DOHH2 (cell line): ENCODE data around the gene PSMD3.
"Not testable (repeated sequence)": the region's sequence is repeated elsewhere in the genome, so short reads cannot be mapped to it uniquely, and the experiment has no call there.

Source experiments
- H3F3A ChIP-seq: fragments of 200-600 bp; sonication (generic), shearing (Covaris generic); 2 replicates; pipeline ENCODE4 v1.6.0; 2016; ENCODE audit warnings: antibody characterized with exemption, mild to moderate bottlenecking; ENCODE audit not compliant: control insufficient read depth, insufficient read depth
- H3K27ac ChIP-seq: fragments of 200-600 bp; sonication (generic); 2 replicates; pipeline ENCODE4 v1.5.1; 2014; ENCODE audit warnings: low read depth, mild to moderate bottlenecking, low read length, moderate library complexity
- H3K27me3 ChIP-seq: fragments of 200-600 bp; sonication (generic); 2 replicates; pipeline ENCODE4 v1.6.1; 2014; ENCODE audit warnings: mild to moderate bottlenecking, low read length, mixed read lengths; ENCODE audit not compliant: control insufficient read depth
- H3K36me3 ChIP-seq: fragments of 200-600 bp; sonication (generic); 2 replicates; pipeline ENCODE4 v1.6.1; 2014; ENCODE audit warnings: mild to moderate bottlenecking, low read length, moderate library complexity, mixed read lengths; ENCODE audit not compliant: control insufficient read depth
- H3K4me1 ChIP-seq: fragments of 200-600 bp; sonication (generic); 2 replicates; pipeline ENCODE4 v1.6.1; 2014; ENCODE audit warnings: mild to moderate bottlenecking, low read length, mixed read lengths; ENCODE audit not compliant: control insufficient read depth
- H3K4me2 ChIP-seq: fragments of 200-600 bp; sonication (generic); 2 replicates; pipeline ENCODE4 v1.6.0; 2014; ENCODE audit warnings: mild to moderate bottlenecking, low read length, moderate library complexity
- H3K4me3 ChIP-seq: fragments of 200-600 bp; sonication (generic); 2 replicates; pipeline ENCODE4 v1.5.1; 2014; ENCODE audit warnings: mild to moderate bottlenecking, low read length, mixed read lengths
- H3K79me2 ChIP-seq: fragments of 200-600 bp; sonication (generic); 2 replicates; pipeline ENCODE4 v1.6.1; 2014; ENCODE audit warnings: mild to moderate bottlenecking, low read length, mixed read lengths; ENCODE audit not compliant: control insufficient read depth
- H3K9me2 ChIP-seq: fragments of 200-600 bp; sonication (generic); replicated peaks from 2 replicates; pipeline ENCODE4 v1.6.1; 2014; ENCODE audit warnings: mild to moderate bottlenecking, low read length, mixed read lengths; ENCODE audit not compliant: control insufficient read depth
- H3K9me3 ChIP-seq: fragments of 200-600 bp; sonication (generic); 2 replicates; pipeline ENCODE4 v1.6.1; 2014; ENCODE audit warnings: antibody characterized with exemption, low read length, mixed read lengths; ENCODE audit not compliant: control insufficient read depth, insufficient read depth
- H4K20me1 ChIP-seq: fragments of 200-600 bp; sonication (generic); 2 replicates; pipeline ENCODE4 v1.6.0; 2014; ENCODE audit warnings: low read depth, mild to moderate bottlenecking, antibody characterized with exemption, low read length, moderate library complexity; ENCODE audit not compliant: control insufficient read depth, insufficient read depth
- EZH2phosphoT487 ChIP-seq: fragments of 200-600 bp; sonication (generic); IDR thresholded peaks from 2 replicates; pipeline ENCODE4 v1.6.1; 2017; ENCODE audit warnings: borderline replicate concordance, mild to moderate bottlenecking, antibody characterized with exemption, low read length, moderate library complexity, mixed read lengths
- TF ChIP-seq, protein P1 (sequence below): fragments of 200-600 bp; sonication (generic); IDR thresholded peaks from one replicate; pipeline ENCODE4 v1.5.1; 2014; ENCODE audit warnings: antibody characterized with exemption, mild to moderate bottlenecking, low read depth, low read length; ENCODE audit not compliant: poor library complexity, severe bottlenecking

The PSMD3 gene

DNA sequence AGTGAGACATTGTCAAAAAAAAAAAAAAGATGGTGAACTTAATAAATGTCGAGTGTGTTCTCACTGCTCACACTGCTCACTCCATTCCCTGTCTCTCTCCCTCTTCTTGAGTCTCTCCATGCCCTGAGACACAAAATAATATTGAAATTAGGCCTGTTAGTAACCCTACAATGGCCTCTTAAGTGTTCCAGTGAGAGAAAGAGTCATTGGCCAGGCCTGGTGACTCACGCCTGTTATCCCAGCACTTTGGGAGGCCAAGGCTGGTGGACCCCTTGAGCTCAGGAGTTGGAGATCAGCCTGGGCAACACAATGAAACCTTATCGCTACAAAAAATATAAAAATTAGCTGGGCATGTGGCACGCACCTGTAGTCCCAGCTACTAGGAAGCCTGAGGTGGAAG, 18.5 kb downstream of the PSMD3 start:
- H3K27me3 ChIP-seq, result no peaks in the 10 kb centered on the region
- no peaks in the 10 kb centered on the region for H4K20me1 ChIP-seq
- TF ChIP-seq EZH2phosphoT487, result no peak
- TF ChIP-seq, protein P1, sequence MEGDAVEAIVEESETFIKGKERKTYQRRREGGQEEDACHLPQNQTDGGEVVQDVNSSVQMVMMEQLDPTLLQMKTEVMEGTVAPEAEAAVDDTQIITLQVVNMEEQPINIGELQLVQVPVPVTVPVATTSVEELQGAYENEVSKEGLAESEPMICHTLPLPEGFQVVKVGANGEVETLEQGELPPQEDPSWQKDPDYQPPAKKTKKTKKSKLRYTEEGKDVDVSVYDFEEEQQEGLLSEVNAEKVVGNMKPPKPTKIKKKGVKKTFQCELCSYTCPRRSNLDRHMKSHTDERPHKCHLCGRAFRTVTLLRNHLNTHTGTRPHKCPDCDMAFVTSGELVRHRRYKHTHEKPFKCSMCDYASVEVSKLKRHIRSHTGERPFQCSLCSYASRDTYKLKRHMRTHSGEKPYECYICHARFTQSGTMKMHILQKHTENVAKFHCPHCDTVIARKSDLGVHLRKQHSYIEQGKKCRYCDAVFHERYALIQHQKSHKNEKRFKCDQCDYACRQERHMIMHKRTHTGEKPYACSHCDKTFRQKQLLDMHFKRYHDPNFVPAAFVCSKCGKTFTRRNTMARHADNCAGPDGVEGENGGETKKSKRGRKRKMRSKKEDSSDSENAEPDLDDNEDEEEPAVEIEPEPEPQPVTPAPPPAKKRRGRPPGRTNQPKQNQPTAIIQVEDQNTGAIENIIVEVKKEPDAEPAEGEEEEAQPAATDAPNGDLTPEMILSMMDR, result no peak
- H3K9me2 ChIP-seq, result no peaks in the 10 kb centered on the region
- no peak overlapping the region for H3K27ac ChIP-seq
- H3K36me3 ChIP-seq, result peaks cover 35% of the 10 kb centered on the region
- no peaks in the 10 kb centered on the region for H3K9me3 ChIP-seq
- no peak overlapping the region for H3K4me2 ChIP-seq
- no peaks in the 10 kb centered on the region for H3K4me1 ChIP-seq
- H3K4me3 ChIP-seq, result no peak overlapping the region
- H3F3A ChIP-seq, result peaks cover 3% of the 10 kb centered on the region; the same call in 1 of the 2 replicates
- no peaks in the 10 kb centered on the region for H3K79me2 ChIP-seq

GRCh38 chr17:40000161-40000560, 19.6 kb downstream of the PSMD3 start:
- no peak overlapping the region for H3K4me3 ChIP-seq
- peaks cover 24% of the 10 kb centered on the region for H3K36me3 ChIP-seq
- H3K4me2 ChIP-seq, result no peak overlapping the region
- H3K9me3 ChIP-seq, result no peaks in the 10 kb centered on the region
- no peaks in the 10 kb centered on the region for H3K79me2 ChIP-seq
- no peaks in the 10 kb centered on the region for H4K20me1 ChIP-seq
- H3K4me1 ChIP-seq, result no peaks in the 10 kb centered on the region
- H3F3A ChIP-seq, result peaks cover 3% of the 10 kb centered on the region; the same call in 1 of the 2 replicates
- no peak overlapping the region for H3K27ac ChIP-seq
- H3K27me3 ChIP-seq, result no peaks in the 10 kb centered on the region
- no peaks in the 10 kb centered on the region for H3K9me2 ChIP-seq
- TF ChIP-seq, protein P1, result no peak
- TF ChIP-seq EZH2phosphoT487, result no peak

GRCh38 chr17:40001335-40001734, 20.7 kb downstream of the PSMD3 start:
- H3K27ac ChIP-seq, H3K27me3 ChIP-seq, H3K4me1 ChIP-seq, H4K20me1 ChIP-seq, H3F3A ChIP-seq, H3K9me3 ChIP-seq, H3K4me3 ChIP-seq, H3K9me2 ChIP-seq, H3K4me2 ChIP-seq, H3K79me2 ChIP-seq: not testable (repeated sequence)
- H3K36me3 ChIP-seq, result peaks cover 15% of the 10 kb centered on the region

GRCh38 chr17:40004072-40004471, 23.5 kb downstream of the PSMD3 start:
- Histone ChIP-seq H3K4me3 (no peak overlapping the region), H3K27ac (no peak overlapping the region), H3K9me3 (no peaks in the 10 kb centered on the region), H3K4me1 (no peaks in the 10 kb centered on the region), H3K4me2 (no peak overlapping the region), H3K36me3 (no peaks in the 10 kb centered on the region), H3K9me2 (no peaks in the 10 kb centered on the region), H3F3A (peaks cover 3% of the 10 kb centered on the region; the same call in 1 of the 2 replicates), H3K27me3 (no peaks in the 10 kb centered on the region; the same call in 1 of the 2 replicates), H3K79me2 (no peaks in the 10 kb centered on the region), H4K20me1 (no peaks in the 10 kb centered on the region)
- TF ChIP-seq, protein P1, result no peak
- TF ChIP-seq EZH2phosphoT487, result no peak
